SH-SY5Y (cell line): ENCODE measurements around the gene PAX3.

Experiments used
- GATA2 ChIP-seq: IDR thresholded peaks from 2 replicates; pipeline ENCODE4 v1.6.1; 2011; ENCODE audit warnings: mild to moderate bottlenecking, low read depth, low read length
- GATA3 ChIP-seq: IDR thresholded peaks from 2 replicates; pipeline ENCODE4 v1.6.1; 2011; ENCODE audit warnings: low read depth, mild to moderate bottlenecking, low read length, moderate library complexity

The PAX3 gene

GRCh38 chr2:222205136-222205535 is 93.7 kb downstream of the PAX3 start:
- TF ChIP-seq GATA2 (no peak), GATA3 (no peak)

- TF ChIP-seq GATA2 (no peak), GATA3 (no peak)
These were observed 95.8 kb downstream of the PAX3 start for GRCh38 chr2:222203041-222203440.

- no peak for TF ChIP-seq GATA3
- TF ChIP-seq GATA2: no peak
These were observed 102.6 kb downstream of the PAX3 start for GRCh38 chr2:222196159-222196558.

GRCh38 chr2:222194669-222195068 is 104.1 kb downstream of the PAX3 start:
- TF ChIP-seq GATA3 (no peak), GATA2 (no peak)

GRCh38 chr2:222193328-222193983 is 105.3 kb downstream of the PAX3 start:
- no peak for TF ChIP-seq GATA2
- TF ChIP-seq GATA3: no peak

- no peak for TF ChIP-seq GATA3
- TF ChIP-seq GATA2: no peak
These were observed 118.2 kb downstream of the PAX3 start for GRCh38 chr2:222180619-222181018.

GRCh38 chr2:222179592-222179991 is 119.2 kb downstream of the PAX3 start:
- no peak for TF ChIP-seq GATA2
- TF ChIP-seq GATA3: no peak

- no peak for TF ChIP-seq GATA2
- TF ChIP-seq GATA3: no peak
These were observed 120.3 kb downstream of the PAX3 start for GRCh38 chr2:222178450-222178849.

- TF ChIP-seq GATA3 (no peak), GATA2 (no peak)
These were observed 121.9 kb downstream of the PAX3 start for GRCh38 chr2:222176890-222177289.

GRCh38 chr2:222174450-222174849 is 124.3 kb downstream of the PAX3 start:
- TF ChIP-seq GATA3 (no peak), GATA2 (no peak)

- TF ChIP-seq GATA3 (no peak), GATA2 (no peak)
These were observed 129.5 kb downstream of the PAX3 start for GRCh38 chr2:222169346-222169745.

GRCh38 chr2:222167762-222168161 is 131.0 kb downstream of the PAX3 start:
- TF ChIP-seq GATA2: no peak
- no peak for TF ChIP-seq GATA3

- TF ChIP-seq GATA3: no peak
- TF ChIP-seq GATA2: no peak
These were observed 137.9 kb downstream of the PAX3 start for GRCh38 chr2:222160944-222161343.

GRCh38 chr2:222160125-222160524 is 138.7 kb downstream of the PAX3 start:
- TF ChIP-seq GATA3 (no peak), GATA2 (no peak)

- TF ChIP-seq GATA3 (no peak), GATA2 (no peak)
These were observed 139.6 kb downstream of the PAX3 start for GRCh38 chr2:222159221-222159620.
